Choroid plexus epithelial cell (primary cell): ENCODE data around the gene LIPC.

Experiments used
- DNase-seq: peaks from one replicate; pipeline ENCODE4 v3.0.0-alpha.2; 2010; ENCODE audit warnings: low read depth
- H3K4me3 ChIP-seq: 2 replicates; pipeline ENCODE4 v1.5.1; 2011; ENCODE audit warnings: low read depth, mild to moderate bottlenecking, control low read depth, low read length, moderate library complexity
- TF ChIP-seq, protein P1 (sequence below): conservative IDR thresholded peaks from 2 replicates; pipeline ENCODE4 v1.5.1; 2011; ENCODE audit warnings: low read depth, mild to moderate bottlenecking, control low read depth, inconsistent platforms, low read length, moderate library complexity

LIPC gene

DNA sequence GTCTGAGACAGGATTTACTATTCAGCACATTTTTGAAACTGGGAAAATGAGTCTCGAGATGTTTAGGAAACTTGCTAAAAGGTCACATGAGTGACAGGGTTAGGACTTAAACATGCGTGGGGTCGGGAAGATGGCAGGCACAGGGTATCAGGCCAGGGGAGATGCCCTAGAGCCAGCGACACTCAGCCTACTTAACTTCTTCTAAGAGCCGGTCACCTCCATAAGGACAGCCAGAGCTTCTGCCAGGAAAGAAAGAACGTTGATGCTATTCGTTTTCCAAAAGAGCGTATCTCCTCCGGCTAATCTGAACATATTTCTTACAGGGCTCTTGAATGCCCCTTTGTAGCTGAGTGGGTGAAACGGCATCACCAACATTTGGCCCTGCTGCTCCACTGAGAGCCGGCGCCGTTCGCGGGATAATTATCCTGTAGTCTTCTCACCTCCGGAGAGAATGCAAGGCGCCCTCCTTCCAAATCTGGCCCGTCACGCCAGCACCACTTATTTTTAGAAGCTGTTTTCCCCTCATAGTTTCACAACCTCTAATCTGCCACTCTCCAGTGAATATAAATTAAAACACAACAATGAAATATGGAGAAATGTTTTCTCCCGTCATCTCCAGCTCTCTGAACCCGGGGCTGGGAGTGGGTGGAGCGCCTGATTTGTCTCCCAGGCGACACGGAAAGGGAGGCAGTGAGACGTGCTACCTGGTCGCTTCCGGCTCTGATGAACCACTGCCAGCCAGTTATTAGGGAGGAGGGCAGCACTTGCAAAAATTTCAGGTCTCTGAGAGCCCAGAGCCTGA is 58.5 kb downstream of the LIPC start:
- H3K4me3 ChIP-seq, result no peak overlapping the region
- TF ChIP-seq, protein P1, sequence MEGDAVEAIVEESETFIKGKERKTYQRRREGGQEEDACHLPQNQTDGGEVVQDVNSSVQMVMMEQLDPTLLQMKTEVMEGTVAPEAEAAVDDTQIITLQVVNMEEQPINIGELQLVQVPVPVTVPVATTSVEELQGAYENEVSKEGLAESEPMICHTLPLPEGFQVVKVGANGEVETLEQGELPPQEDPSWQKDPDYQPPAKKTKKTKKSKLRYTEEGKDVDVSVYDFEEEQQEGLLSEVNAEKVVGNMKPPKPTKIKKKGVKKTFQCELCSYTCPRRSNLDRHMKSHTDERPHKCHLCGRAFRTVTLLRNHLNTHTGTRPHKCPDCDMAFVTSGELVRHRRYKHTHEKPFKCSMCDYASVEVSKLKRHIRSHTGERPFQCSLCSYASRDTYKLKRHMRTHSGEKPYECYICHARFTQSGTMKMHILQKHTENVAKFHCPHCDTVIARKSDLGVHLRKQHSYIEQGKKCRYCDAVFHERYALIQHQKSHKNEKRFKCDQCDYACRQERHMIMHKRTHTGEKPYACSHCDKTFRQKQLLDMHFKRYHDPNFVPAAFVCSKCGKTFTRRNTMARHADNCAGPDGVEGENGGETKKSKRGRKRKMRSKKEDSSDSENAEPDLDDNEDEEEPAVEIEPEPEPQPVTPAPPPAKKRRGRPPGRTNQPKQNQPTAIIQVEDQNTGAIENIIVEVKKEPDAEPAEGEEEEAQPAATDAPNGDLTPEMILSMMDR, result no peak
- DNase-seq, result no peak

- no peak for DNase-seq
- no peak overlapping the region for H3K4me3 ChIP-seq
- TF ChIP-seq, protein P1, result no peak
Observed at GRCh38 chr15:58490888-58491473, 59.2 kb downstream of the LIPC start.

DNA sequence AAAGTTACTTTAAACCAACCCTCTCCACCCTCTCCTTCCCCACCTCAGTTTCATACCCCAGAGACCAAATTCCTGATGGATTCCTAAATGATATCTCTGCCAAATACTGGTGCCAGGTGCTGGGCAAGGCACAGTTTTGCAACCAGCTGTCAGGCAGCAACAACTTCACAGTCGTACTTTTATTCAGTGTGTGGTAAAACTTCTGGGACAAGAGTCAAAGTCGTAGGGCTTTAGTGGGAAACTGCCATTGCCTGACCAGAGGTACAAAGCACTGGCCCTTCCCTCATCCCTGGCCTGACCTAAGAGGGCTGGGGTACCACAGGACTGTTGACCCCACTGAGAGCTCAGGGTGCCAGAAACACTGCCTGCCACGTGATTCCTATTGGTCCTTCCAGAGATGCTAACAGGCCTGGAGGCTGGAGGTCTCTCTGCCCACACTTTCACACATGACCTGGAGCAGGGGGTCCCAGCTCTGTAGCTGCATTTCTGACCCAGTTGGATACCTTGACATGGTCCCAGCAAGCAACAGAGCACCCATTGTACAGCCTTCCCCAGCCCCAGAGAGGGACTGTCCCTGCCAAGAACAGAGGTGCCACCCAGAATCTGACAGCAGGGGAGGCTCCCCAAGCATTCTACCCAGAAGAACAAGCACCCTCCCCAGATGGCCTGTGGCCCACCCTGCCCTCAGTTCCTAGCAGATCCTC is 59.9 kb downstream of the LIPC start:
- TF ChIP-seq, protein P1, result no peak
- H3K4me3 ChIP-seq, result no peak overlapping the region
- DNase-seq, result no peak

DNA sequence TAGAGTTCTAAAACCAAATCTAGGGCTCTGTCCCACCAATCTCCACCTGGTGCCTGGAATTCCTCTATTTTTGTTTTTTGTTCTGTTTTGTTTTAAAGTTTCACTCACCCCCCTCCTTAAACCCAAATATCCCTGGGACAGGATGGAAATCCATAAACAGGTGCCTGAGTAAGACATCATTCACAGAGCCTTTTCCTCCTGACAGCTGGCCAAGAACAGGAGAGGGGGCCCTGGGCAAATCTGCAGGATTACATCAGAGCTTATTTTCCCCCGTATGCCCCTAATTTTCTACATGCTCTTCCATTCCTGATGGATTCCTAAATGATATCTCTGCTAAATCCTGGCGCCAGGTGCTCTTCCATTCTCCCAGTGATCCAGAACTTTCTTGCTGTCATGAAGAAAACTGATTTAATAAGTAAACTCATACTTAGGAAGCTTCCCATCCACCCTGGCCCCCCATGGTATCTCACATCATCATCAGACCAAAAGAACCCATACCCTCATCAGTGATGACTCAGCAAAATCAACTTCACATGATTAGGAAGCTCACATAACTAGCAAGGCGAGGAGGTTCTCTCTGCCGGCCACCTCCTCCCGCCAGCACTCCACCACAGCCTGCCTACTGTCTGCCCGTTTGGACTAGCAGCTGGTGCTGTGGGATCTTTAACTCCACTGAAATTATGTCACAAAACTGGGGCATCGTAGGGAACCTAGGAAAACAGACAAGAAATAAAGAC is 61.0 kb downstream of the LIPC start:
- TF ChIP-seq, protein P1, result no peak
- no peak for DNase-seq
- no peak overlapping the region for H3K4me3 ChIP-seq

DNA sequence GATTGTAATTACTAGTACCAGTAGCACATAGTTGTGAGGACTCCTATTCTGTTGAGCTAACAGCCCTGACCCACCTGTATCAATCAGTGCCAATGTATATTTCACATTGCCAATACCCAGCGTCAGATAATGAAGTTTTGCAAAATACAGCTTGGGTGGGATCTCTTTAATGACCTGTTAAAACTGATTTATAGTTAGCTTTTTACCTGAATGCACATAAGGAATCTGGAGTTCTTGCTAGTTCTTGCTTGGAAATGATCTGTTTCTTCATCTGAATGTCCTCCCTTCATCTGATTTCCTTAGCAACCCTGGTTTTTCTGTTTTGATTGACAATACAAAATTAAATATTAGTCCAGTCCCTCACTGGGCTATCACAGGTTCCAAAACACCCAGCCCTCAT is 62.8 kb downstream of the LIPC start:
- TF ChIP-seq, protein P1, result no peak
- DNase-seq, result no peak
- H3K4me3 ChIP-seq, result no peak overlapping the region

DNA sequence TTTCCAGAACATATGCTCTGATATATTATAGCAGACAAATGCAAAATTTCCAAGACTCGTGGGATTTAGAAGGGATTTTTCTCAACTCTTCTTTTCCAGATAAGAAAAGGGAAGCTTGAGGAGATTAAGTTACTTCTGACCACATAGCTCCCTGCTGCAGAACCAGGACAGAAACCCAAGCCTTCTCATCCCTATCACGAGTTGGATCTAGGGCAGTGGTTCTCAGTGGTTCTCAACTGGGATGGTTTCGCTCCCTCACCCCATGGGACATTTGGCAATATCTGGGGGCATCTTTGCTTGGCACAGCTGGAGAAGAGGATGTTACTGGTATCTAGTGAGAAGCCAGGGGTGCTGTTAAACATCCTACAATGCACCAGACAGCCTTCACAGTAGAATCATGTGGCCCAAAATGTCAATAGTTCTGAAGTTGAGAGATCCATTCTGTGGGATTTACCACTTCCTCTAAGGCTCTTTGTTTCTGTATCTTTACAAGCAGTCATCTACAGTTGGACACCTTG is 64.2 kb downstream of the LIPC start:
- TF ChIP-seq, protein P1, result no peak
- DNase-seq, result no peak
- H3K4me3 ChIP-seq, result no peak overlapping the region
